GM21737 (cell line): ENCODE results near the gene PRR7.
"Not testable (repeated sequence)": the region's sequence is repeated elsewhere in the genome, so short reads cannot be mapped to it uniquely, and the experiment has no call there.

ENCODE experiments used
- ATAC-seq: cut with Tn5 transposase; IDR thresholded peaks from one replicate; pipeline ENCODE4 v1.9.1; 2021; ENCODE audit warnings: mild to moderate bottlenecking, moderate library complexity; ENCODE audit not compliant: unreplicated experiment

Gene PRR7

DNA sequence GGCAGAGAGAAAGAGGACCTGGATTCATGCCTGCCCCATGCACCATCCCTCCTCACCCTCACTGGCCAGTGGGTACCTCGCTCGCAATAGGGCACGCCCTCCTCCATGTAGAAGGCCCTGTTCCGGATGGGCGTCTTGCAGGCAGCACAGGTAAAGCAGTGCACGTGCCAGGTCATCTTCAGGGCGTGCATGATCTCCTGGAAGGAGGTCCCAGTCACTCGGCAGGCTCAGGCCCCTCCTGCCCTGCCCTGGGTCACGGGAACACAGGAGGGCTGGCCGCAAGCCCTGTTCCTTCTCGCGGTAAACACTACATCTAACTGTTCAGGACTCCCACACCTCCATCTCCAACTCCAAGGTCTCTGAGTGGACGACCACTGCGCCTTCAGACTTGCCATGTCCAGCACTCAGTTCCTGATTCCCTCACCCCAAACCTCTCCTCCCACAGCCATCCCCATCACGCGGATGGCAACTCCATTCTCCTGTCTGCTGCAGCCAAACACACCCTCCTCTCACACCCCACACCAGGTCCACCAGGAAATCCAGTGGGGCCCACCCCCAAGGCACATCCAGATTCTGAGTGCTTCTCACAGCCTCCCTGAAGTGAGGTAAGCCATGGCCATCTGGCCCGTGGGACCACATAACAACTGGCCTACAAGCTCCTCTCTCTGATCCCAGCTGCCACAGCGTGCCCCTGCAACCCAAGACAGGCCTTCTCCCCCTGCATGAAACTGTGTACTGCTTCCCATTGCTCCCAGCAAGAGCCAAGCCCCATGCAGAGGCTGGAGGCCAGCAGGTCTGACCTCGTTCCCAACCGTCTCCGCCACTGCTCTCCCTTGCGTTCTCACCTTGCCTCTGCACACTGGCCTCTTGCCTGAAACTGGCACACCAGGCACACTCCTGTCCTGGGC, 37.6 kb downstream of the PRR7 start:
- ATAC-seq: no peak

DNA sequence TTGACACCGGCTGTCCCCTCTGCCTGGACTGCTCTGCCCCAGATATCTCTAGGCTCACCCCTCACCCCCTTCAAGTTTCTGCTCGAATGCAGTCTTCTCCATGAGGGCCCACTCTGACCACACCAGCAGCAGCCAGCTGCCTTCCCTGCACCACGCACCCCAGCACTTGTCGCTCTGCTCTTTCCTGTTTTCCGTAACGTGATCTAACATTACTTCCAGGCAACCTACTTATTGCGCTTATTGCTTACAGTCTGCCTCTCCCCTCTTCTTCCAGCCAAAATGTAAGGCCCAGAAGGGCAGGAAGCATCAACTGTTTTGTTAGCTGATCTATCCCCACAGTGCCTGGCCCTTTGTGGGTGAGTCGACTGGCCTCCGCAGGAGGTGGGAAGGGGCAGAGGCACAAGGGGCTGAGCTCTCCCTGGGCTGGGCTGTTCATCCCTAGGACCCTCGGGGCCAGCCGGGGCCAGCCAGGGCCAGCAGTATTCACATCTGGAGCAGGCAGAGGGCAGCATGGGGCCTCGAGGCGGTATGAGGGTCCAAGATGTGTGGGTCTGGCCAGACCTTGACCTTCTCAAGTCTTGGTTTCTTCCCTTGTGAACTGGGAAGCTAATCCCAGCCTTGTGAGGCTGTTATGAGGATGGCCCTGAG, 38.4 kb downstream of the PRR7 start:
- no peak for ATAC-seq

DNA sequence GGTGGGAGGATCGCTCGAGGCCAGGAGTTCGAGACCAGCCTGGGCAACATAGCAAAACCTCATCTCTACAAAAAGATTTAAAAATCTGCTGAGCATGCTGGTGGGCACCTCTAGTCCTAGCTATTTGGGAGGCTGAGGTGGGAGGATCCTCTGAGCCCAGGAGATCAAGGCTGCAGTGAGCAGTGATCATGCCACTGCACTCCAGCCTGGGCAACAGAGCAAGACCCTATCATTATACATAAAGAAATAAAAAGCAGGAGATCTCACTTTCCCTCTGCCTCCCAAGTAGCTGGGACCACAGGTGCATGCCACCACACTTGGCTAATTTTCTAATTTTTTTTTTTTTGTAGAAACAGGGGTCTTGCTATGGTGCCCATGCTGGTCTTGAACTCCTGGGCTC, 39.1 kb downstream of the PRR7 start:
- not testable (repeated sequence) for ATAC-seq

DNA sequence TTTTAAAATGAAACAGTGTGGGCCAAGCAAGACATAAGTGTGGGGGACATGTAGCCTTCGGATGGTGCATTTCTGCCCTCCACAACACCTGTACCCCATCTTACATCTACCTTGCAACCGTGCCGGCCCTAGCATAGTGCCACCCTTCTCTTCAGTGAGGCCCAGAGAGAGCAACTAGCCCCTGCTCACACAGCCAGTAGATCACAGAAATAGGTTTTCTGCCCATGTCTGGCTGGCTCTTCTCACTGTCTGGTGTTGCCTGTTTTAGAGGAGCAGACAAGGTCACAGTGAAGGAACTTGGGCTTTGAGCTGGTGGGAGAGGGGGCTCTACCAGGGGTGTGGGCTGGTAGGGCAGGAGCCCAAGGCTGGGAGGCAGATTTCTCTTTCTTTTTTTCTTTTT, 39.6 kb downstream of the PRR7 start:
- no peak for ATAC-seq

DNA sequence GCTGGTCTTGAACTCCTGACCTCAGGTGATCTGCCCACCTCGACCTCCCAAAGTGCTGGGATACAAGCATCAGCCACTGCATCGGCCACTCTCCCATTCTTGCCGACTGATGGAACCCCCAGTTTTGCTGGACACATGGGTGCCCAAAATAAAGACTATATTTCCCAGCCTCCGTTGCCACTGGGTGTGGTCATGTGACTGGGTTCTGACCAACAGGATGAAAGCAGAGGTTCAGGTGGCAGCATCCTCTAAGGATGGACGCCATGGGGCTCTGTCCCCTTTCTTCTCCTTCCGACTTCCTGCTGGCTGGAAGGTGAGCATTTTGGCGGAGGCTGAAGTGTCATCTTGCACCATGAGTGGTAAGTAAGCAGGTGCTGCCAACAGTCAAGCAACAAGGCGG, 40.5 kb downstream of the PRR7 start:
- ATAC-seq: no peak

DNA sequence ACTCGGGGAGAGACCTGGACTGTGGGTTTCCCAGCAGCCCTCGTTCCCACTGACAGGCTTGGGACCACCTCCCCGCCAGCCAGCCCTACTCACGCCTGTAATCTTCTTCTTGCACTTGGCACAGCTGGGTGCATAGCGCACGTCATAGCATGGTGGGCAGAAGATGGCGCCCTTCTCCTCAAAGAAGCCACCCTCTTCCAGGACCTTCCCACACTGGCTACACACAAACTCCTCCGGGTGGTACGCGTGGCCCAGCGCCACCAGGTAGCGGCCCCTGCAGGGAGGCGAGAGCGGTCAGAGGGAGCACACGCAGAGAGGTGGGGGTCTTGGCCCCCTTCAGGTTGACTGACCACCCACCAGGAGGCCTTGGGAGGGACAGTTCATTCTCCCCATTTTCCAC, 41.4 kb downstream of the PRR7 start:
- ATAC-seq: no peak

DNA sequence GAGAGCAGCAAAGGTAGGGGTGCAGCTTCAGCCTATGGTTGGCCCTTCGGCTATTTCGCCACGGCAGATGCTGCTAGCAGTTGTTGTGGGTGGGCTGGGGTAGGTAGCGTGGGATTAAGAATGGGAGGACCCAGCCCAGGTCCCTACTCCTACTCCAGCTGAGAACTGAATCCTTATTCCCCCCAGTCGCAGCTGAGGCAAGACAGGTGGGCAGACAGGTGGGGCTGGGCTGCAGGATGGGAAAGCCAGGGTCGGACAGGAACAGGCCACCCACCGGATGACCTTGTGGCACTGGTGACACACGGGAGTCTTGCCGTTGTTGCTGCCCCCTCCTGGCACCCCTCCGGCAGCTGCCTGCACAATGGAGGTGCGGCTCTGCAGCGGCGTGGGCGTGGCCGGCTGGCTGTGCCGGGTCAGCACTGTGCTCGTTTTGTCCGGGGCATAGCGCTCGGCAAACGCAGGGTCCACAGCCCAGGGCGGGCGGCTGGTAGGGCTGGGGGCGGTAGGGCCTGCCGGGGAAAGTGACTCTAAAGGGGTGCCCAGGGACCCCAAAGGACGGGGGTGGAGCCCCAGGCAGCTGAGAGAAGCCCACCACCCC, 42.6 kb downstream of the PRR7 start:
- ATAC-seq: no peak

DNA sequence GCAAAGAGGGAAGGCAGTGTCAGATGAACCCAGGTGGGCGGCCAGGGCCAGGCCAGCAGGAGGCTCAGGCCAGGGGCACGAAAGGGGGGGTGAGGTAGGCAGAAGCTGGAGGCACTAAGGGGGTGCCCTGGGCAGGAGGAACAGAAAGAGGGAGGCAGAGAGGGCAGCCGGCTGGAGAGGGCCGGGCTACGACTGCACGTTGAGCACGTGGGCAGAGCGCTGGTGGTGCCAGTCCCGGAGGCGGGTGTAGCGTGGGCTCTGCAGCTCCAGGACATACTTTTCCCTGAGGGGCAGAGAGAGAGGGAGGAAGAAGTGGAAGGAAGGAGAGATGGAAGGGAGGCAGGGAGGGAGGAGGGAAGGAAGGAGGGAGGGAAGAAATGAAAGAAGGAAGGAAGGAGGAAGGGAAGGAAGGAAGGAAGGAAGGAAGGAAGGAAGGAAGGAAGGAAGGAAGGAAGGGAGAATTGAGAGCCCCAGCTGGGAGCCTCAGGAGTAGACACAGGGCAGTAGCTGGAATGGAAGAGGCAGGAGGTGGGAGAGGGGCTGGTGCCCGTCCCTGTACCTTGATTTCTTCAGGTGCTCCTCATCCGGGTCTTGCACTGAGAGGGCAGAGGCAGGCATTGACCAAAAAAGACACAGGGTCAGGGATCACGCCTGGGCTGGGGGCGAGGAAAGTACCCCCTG, 43.8 kb downstream of the PRR7 start:
- no peak for ATAC-seq

DNA sequence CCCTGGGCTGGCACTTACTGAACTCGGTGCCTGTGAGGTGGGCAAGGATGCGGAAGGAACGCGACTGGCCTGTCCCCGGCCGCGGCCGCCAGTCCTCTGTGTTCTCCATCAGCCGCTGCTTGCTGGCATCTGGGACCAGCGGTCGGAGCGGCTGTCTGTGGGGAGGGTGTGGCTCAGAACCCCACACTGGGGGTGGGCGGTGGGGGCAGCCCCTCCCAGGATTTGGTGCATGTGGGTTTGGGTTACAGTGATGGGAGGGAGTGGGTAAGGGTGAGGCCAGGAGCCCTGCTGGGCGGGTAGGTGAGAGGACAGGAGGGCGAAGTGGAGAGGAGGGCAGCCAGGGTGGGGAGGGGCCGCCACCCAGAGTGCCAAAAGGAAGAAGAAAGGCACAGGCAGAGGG, 44.4 kb downstream of the PRR7 start:
- ATAC-seq: no peak

DNA sequence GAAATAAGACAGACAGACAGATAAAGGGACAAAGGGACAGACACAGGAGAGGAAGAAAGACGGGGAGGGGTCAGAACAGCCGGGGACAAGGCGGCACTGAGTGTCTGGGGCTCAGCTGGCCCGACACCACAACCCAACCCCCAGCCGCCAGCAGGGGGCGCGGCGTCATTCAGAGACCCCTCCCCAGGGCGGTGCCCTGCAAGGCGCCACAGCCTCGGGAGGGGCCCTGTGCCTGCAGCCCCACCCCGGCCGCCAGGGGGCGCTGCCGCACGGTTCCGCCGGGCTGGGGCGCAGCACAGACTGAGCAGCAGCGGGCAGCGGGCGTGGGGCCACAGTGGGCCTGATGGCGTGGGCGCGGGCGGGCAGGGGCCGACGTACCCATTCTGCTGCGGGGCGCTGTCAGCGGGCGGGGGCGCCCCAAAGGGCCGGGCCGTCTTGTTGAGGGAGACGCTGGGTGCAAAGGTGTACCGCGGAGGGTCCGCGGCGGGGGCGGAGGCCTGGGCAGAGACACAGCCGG, 44.9 kb downstream of the PRR7 start:
- no peak for ATAC-seq

DNA sequence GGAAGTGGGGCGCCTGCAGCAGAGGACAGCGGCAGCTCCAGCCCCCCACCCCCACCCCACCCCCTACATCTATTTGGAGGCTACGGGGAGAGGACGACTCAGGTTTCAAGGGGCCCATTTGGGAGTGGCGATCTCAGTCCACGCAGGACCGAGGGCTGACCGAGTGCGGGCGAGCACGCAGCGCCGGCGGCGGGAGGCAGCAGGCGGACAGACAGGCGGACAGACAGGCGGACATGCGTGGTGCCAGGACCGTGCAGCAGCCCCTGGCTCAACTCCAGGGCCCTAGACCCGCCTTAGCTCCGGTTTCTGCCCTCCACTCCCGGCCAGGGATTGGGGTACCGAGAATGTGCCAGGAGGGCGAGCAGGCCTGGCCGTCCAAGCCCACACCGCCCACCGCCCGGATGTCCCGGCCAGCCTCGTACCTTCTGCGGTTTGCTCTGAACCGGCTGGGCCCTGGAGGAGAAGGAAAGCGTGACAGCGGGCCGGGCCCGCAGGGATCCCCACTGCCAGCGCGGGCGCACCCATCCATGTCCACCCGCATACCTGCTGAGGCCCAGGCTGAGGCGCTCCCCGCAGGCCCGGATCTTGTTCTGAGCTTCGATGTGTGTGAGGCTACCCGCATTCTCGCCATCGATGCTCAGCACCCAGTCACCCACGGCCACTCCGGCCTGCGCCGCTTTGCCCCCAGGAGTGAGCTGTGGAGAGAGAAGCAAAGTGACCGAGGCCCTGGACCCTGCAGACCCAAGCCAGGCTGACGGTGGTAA, 45.6 kb downstream of the PRR7 start:
- no peak for ATAC-seq

DNA sequence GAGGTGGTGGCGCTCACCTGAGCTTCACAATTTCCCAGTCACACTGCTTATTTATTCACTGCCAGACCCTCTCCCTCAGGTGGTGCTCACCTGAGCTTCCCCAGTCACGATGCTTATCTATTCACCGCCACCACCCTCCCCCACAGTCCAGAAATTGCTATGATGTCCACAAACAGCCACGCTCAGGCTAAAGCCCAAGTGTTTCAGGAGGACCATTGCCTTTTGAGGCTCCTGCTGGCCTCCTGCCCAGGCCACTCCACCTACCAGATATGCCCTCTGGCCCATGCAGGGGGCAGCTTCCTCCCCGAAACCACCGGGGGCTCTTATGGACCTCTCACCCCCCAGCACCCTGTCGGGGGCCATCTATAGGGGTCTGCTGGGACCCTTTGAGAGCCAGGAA, 46.2 kb downstream of the PRR7 start:
- no peak for ATAC-seq

DNA sequence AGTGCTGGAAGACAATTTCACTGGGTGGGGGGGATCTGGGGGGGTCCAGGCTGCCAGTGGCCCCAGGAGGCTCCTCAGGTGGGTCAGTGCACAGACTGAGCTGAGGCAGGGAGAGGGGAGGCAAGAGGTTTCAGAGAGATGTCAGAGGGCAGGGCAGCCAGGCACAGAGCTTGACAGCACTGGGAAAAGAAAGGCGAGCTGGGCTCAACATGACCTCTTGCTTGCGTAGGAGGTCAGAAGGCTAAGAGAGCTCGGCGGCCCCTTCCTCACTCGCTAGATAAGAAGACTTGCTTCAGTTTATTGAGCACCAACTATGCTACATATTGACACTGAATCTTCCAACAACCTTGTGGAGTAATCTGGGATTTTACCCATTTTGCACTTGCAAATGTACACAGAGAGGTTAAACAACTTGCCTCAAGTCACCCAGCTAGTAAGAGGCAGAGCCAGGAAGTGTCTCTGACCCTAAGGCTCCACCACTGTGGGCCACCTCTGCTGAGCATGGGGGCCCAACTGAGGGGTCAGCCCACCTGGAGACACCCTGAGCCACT, 47.3 kb downstream of the PRR7 start:
- ATAC-seq: no peak

DNA sequence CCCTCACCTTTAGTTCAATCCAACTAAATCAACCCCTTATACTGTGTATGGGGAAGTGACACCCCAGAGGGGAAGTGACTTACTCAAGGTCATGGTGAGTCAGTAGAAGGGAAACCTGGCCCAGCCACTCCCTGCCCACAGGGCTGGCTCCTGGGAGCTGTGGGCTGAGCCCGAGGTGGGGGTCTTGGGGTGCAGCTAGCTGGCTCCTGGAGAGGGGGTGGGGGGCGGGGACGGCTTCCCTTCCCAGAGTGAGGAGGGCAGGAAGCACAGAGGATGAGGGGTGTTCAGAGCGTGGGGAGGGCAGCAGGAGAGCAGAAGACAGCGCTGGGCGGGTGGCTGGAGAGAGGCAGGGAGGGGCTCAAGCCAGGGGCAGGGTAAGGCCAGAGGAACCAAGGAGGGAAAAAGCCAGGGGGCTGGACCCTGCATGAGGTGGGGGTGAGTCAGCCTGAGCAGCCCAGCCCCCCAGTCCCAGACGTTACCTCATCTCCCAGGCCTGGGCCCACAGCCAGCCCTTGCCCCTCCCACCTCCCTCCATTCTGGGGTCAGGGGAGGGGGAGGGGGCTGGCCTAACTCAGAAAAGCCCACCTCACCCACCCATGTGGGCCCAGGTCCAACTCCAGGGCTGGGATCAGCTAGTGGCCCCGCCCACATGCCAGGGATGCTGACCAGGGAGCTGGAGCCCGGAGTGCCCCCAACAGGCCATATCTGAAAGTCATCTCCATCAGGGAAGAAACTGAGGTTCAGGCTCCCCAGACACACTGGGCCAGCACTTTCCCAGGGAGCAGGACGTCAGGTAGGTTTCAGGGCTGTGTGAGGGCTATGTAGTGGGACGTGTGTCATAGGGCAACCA, 48.0 kb downstream of the PRR7 start:
- no peak for ATAC-seq

DNA sequence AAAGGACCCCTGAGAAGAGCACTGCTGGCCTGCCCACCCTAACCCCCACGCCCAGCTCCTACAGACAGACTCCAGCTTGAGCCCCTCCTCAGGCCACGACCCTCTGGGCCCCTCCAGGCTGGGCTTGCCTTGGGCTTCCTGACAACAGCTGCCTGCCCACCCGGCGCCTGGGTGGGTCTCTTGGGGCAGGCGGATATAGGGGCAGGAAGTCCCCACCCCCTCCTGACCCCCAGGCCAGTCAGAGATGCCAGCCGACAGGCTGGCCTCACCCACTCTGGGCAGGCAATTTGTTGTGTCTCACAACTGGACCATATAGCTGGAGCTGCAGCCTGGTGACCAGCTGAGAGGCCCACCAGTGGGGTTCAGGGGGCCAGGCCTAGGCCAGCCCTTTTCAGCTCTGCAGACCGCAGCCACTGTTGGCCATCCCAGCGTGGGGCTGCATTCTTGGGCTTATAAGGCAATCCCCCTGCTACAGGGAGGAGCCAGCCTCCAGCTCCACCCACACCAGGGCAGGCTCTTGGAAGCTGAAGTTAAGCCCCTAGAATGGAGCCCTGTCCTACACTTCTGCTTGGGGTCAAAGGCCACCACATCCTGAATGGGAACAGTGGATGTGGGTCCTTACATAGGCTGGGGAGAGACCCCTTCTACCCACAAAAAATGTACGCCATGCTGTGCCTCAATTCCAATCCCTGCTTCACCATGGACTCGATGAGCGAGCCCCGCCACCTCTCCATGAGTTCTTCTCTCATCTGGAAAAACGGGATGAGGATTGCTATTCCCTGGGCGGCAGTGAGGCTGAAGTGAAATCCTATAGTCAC, 48.8 kb downstream of the PRR7 start:
- ATAC-seq: no peak

DNA sequence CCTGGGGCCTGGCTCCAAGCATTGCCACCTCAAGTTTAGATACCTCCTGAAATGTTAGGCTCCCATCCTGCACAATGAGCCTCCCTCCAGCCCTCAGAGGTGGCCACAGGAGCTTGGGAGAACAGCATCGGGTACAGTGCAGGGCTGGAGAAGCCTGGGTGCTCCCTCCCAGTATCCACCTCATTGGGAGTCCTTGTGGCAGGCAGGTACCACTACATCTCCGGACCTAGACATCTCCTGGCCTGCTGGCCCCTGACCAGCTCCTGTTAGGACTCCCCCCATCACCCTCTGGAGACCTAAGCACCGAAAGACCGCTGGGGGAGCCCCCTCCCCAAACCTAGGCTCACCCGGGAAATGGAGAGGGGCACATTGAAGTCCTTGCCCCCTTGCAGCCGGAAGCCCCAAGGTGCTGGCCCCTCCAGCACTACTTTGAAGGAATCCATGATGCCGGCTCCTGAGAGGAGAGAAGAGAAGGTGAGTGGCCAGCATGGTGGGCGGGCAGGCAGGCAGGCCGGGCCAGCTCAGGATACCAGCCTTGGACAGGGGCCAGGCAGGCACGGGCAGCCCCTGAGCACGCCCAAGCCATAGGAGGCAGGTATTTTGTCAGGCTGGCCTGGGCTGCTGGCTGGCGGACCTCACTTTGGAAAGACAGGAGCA, 49.6 kb downstream of the PRR7 start:
- ATAC-seq: no peak

DNA sequence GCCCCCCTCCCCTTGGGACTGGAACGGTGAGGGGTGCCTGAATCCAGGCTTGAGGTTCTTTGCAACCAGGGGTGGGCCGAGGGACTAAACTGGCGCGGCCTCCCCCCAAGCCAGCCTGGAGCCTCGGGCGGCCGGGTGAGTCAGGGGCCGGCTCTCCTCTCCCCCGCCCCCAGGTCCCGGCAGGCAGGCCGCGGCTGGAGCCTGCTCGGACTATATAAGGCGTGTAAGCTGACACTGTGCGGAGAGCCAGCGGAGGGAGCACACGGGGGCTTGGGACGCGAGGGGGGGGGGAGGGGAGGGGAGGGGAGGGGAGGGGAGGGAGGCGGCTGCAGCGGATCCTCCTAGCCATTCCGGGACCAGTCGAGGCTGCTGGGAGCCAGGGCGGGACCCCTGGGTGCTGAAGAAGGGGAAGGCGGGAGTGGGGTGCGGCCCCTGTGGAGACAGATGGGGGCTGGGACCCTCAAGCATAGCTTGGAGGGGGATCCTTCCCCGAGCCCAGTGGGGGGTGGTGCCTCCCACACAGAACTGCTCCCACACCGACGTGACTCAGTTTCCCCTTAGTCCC, 50.2 kb downstream of the PRR7 start:
- ATAC-seq: no peak
